ENCODE results near the gene SERPINF2. TPM values are rescaled to one million over a fixed set of nuclear protein-coding genes. Genes with fewer than 3 reads are reported as not detected.

Gene SERPINF2
- total RNA-seq, 1 donor from 2014 or later, result 0.15 TPM

DNA sequence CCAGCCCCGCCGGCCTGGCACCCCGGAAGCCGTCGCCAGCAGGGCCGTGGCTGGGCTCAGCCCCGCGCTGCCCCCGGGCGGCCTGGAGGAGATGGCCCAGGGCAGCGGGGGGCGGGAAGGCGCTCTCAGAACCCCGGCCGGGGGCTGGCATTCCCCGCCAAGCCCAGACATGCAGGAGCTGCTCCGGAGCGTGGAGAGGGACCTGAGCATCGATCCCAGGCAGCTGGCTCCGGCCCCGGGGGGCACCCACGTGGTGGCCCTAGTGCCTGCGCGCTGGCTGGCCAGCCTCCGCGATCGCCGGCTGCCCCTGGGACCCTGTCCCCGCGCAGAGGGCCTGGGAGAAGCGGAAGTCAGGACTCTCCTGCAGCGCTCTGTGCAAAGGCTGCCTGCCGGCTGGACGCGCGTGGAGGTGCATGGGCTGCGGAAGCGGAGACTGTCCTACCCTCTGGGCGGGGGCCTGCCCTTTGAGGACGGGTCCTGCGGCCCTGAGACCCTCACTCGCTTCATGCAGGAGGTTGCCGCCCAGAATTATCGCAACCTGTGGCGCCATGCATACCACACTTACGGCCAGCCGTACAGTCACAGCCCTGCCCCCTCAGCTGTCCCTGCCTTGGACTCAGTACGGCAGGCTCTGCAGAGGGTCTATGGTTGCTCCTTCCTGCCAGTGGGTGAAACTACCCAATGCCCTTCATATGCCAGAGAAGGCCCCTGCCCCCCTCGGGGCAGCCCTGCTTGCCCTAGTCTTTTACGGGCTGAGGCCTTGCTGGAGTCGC lies 17.6 kb upstream of the SERPINF2 start:
- TF ChIP-seq, protein P1, sequence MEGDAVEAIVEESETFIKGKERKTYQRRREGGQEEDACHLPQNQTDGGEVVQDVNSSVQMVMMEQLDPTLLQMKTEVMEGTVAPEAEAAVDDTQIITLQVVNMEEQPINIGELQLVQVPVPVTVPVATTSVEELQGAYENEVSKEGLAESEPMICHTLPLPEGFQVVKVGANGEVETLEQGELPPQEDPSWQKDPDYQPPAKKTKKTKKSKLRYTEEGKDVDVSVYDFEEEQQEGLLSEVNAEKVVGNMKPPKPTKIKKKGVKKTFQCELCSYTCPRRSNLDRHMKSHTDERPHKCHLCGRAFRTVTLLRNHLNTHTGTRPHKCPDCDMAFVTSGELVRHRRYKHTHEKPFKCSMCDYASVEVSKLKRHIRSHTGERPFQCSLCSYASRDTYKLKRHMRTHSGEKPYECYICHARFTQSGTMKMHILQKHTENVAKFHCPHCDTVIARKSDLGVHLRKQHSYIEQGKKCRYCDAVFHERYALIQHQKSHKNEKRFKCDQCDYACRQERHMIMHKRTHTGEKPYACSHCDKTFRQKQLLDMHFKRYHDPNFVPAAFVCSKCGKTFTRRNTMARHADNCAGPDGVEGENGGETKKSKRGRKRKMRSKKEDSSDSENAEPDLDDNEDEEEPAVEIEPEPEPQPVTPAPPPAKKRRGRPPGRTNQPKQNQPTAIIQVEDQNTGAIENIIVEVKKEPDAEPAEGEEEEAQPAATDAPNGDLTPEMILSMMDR (IDR thresholded peaks at IDR 0.05), result peak; percentile 42
- no peak overlapping the region for H3K27ac Mint-ChIP-seq (ENCODE audit: unreplicated experiment)
- H3K4me3 Mint-ChIP-seq (ENCODE audit: unreplicated experiment), result peak overlapping the region; percentile 58
- H3K36me3 Mint-ChIP-seq (ENCODE audit: low read depth), result peaks cover 2% of the 10 kb centered on the region
- no peaks in the 10 kb centered on the region for H3K27me3 Mint-ChIP-seq (ENCODE audit: low read depth)
- H3K9me3 Mint-ChIP-seq (ENCODE audit: low read depth), result no peaks in the 10 kb centered on the region
- H3K4me1 Mint-ChIP-seq (ENCODE audit: low read depth), result peaks cover 29% of the 10 kb centered on the region
- no peak for DNase-seq (ENCODE audit: low spot score)

DNA sequence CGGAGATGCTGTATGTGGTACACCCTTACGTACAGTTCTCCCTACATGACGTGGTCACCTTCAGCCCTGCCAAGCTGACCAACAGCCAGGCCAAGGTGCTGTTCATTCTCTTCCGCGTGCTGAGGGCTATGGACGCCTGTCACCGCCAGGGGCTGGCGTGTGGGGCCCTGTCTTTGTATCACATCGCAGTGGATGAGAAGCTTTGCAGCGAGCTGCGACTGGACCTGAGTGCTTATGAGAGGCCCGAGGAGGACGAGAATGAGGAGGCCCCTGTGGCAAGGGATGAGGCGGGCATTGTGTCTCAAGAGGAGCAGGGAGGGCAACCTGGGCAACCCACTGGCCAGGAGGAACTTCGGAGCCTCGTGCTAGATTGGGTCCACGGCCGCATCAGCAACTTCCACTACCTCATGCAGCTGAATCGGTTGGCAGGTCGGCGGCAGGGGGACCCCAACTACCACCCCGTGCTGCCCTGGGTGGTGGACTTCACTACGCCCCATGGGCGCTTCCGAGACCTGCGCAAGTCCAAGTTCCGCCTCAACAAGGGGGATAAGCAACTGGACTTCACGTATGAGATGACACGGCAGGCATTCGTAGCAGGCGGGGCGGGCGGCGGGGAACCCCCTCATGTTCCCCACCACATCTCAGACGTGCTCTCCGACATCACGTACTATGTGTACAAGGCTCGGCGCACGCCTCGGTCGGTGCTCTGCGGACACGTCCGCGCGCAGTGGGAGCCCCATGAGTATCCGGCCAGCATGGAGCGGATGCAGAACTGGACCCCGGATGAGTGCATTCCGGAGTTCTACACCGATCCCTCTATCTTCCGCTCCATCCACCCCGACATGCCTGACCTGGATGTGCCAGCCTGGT lies 16.8 kb upstream of the SERPINF2 start:
- Mint-ChIP-seq H3K9me3 (ENCODE audit: low read depth) (no peaks in the 10 kb centered on the region), H3K27ac (ENCODE audit: unreplicated experiment) (no peak overlapping the region), H3K4me3 (ENCODE audit: unreplicated experiment) (peak overlapping the region; percentile 58), H3K36me3 (ENCODE audit: low read depth) (peaks cover 2% of the 10 kb centered on the region), H3K4me1 (ENCODE audit: low read depth) (peaks cover 29% of the 10 kb centered on the region), H3K27me3 (ENCODE audit: low read depth) (no peaks in the 10 kb centered on the region)
- TF ChIP-seq, protein P1 (IDR thresholded peaks at IDR 0.05), result no peak
- DNase-seq (ENCODE audit: low spot score), result no peak

DNA sequence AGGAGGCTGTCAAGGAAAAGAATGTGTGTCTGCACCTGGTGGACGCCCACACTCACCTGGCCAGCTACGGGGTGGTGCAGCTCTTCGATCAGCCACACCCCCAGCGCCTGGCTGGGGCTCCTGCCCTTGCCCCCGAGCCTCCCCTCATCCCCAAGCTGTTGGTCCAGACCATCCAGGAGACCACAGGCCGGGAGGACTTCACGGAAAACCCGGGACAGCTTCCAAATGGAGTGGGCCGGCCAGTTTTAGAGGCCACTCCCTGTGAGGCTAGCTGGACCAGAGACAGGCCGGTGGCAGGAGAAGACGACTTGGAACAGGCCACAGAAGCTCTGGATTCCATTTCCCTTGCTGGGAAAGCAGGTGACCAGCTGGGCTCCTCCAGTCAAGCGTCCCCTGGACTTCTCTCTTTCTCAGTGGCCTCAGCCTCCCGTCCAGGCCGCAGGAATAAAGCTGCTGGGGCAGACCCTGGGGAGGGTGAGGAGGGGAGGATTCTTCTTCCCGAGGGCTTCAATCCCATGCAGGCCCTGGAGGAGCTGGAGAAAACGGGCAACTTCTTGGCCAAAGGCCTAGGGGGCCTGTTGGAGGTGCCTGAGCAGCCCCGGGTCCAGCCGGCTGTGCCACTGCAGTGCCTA lies 15.9 kb upstream of the SERPINF2 start:
- Mint-ChIP-seq H3K4me1 (ENCODE audit: low read depth) (peaks cover 29% of the 10 kb centered on the region), H3K9me3 (ENCODE audit: low read depth) (no peaks in the 10 kb centered on the region), H3K36me3 (ENCODE audit: low read depth) (peaks cover 4% of the 10 kb centered on the region), H3K4me3 (ENCODE audit: unreplicated experiment) (no peak overlapping the region), H3K27me3 (ENCODE audit: low read depth) (no peaks in the 10 kb centered on the region), H3K27ac (ENCODE audit: unreplicated experiment) (no peak overlapping the region)
- TF ChIP-seq, protein P1 (IDR thresholded peaks at IDR 0.05), result no peak
- DNase-seq (ENCODE audit: low spot score), result no peak

DNA sequence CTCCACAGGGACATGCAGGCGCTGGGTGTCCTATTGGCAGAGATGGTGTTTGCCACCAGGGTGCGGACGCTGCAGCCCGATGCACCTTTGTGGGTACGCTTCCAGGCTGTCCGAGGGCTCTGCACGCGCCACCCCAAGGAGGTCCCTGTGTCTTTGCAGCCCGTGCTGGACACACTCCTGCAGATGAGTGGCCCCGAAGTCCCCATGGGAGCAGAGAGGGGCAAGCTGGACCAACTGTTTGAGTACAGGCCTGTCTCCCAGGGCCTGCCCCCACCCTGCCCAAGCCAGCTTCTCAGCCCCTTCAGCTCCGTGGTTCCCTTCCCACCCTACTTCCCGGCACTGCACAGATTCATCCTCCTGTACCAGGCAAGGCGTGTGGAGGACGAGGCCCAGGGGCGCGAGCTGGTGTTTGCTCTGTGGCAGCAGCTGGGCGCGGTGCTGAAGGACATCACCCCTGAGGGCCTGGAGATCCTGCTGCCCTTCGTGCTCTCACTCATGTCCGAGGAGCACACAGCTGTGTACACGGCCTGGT lies 15.3 kb upstream of the SERPINF2 start:
- H3K27me3 Mint-ChIP-seq (ENCODE audit: low read depth), result no peaks in the 10 kb centered on the region
- no peaks in the 10 kb centered on the region for H3K9me3 Mint-ChIP-seq (ENCODE audit: low read depth)
- no peak for DNase-seq (ENCODE audit: low spot score)
- TF ChIP-seq, protein P1 (IDR thresholded peaks at IDR 0.05), result no peak
- H3K27ac Mint-ChIP-seq (ENCODE audit: unreplicated experiment), result no peak overlapping the region
- H3K4me3 Mint-ChIP-seq (ENCODE audit: unreplicated experiment), result no peak overlapping the region
- H3K36me3 Mint-ChIP-seq (ENCODE audit: low read depth), result peaks cover 4% of the 10 kb centered on the region
- peaks cover 29% of the 10 kb centered on the region for H3K4me1 Mint-ChIP-seq (ENCODE audit: low read depth)
